Tibial nerve (tissue), 4 donors: ENCODE results near the gene SPINK6.

Source experiments
- CTCF ChIP-seq, 5 experiments: fragments of 200-600 bp in 3 of 5; fragments of 450-650 bp in 2 of 5; sonication (generic) in 3 of 5; IDR thresholded peaks; one replicate each; pipeline ENCODE4 v1.5.1; 2016 to 2019; ENCODE audit warnings: antibody characterized with exemption in 5 of 5, mild to moderate bottlenecking in 3 of 5, moderate library complexity in 2 of 5
- EP300 ChIP-seq, 2 donors: sonication (generic); formaldehyde crosslinking; IDR thresholded peaks; one replicate each; pipeline ENCODE4 v1.6.1; 2017; ENCODE audit warnings: antibody characterized with exemption in 2 of 2, mild to moderate bottlenecking in 1 of 2
- POLR2A ChIP-seq, 2 donors: fragments of 450-650 bp; IDR thresholded peaks; one replicate each; pipeline ENCODE4 v1.6.1; 2017; ENCODE audit warnings: antibody characterized with exemption in 2 of 2, mild to moderate bottlenecking in 2 of 2, moderate library complexity in 2 of 2

DNA sequence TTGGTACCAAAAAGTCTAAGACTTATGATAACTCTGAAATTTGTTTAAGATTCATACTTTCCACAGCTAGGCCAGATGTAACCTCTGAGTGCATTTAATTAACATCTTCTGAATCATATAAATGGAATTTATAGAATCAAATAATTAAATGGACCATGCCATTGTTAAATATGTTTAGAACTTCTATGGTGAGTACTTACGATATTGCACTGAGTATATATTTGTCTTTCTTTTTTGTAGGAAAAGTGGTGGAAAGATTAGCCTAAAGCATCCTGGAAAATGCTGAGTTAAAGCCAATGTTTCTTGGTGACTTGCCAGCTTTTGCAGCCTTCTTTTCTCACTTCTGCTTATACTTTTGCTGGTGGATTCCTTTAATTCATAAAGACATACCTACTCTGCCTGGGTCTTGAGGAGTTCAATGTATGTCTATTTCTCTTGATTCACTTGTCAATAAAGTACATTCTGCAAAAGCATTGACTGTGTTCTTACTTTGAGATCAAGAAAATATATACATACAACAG is 11.9 kb downstream of the SPINK6 start:
- TF ChIP-seq EP300 (IDR thresholded peaks at IDR 0.05) = no peak
- TF ChIP-seq CTCF (IDR thresholded peaks at IDR 0.05) = no peak
- TF ChIP-seq POLR2A (IDR thresholded peaks at IDR 0.05) = no peak
